ENCODE results near the gene SLC20A1.
"Not testable (repeated sequence)": the region's sequence is repeated elsewhere in the genome, so short reads cannot be mapped to it uniquely, and the experiment has no call there.

The SLC20A1 gene, protein sequence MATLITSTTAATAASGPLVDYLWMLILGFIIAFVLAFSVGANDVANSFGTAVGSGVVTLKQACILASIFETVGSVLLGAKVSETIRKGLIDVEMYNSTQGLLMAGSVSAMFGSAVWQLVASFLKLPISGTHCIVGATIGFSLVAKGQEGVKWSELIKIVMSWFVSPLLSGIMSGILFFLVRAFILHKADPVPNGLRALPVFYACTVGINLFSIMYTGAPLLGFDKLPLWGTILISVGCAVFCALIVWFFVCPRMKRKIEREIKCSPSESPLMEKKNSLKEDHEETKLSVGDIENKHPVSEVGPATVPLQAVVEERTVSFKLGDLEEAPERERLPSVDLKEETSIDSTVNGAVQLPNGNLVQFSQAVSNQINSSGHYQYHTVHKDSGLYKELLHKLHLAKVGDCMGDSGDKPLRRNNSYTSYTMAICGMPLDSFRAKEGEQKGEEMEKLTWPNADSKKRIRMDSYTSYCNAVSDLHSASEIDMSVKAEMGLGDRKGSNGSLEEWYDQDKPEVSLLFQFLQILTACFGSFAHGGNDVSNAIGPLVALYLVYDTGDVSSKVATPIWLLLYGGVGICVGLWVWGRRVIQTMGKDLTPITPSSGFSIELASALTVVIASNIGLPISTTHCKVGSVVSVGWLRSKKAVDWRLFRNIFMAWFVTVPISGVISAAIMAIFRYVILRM
- 130 to 272 reads per million in 2 donors for total RNA-seq

DNA sequence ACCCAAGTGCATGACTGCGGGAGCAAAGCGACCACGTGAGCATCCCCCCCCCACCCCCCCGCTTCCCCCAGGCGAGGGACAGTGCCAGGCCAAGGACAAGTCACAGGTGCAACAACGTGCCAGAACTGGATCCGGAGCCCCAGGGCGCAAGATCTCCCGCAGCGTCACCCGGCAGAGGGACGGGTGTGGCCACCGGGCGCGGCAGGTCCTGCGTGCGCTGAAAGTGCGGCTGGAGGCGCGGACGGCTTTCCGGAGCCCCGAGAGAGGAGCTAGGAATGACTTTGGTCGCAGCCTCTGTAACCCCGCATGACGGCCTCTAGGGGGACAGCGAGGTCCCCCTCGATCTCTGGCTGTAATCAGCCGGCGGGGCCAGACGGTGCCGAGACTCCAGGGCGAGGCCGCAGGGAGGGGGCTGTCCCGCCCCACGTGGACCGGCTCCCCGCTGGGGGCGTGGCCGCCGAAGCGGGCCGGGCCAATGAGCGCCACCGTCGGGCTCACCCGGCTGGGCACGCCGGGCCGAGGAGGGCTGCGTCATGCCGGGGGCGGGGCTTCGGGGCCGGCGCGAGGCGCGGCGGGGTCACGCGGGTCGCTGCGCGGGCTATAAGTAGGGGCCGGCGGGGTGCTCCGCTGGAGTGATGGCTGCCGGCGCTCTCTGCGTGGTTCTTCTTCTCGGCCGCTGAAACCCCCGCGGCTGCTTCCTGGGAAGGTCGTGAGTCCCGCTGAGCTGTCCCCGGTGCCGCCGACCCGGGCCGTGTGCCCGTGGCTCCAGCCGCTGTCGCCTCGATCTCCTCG, at the start of gene SLC20A1:
SLC20A1 (plus strand) TSS at position 630 of the 792 bp plus-strand sequence. CDS start 890 bp downstream, outside the sequence.
- peak; percentile 99 for DNase-seq

DNA sequence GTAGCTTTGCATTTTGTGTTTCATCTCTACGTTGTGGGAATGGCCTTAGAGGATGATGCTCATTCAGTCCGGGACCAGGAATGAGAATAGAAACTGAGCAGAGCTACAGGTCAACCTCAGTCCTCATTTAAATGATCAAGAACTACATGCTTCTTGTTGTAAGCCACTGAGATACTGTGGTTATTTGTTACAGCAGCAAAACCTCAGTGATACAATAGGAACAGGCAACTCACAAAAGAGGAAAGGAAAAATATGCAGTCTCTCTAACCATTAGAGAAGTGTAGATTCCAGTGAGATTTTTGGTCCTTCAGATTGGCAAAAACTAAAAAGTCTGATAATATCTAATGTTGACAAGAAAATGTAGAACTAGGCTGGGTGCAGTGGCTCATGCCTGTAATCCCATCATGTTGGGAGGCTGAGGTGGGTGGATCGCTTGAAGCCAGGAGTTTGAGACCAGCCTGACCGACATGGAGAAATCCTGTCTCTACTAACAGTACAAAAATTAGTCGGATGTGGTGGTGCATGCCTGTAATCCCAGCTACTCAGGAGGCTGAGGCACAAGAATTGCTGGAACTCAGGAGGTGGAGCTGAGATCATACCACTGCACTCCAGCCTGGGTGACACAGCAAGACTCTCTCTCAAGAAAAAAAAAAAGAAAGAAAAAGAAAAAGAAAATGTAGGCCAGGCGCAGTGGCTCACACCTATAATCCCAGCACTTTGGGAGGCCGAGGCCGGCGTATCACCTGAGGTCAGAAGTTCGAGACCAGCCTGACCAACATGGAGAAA, 48.0 kb upstream of the SLC20A1 start:
- no peak for DNase-seq

DNA sequence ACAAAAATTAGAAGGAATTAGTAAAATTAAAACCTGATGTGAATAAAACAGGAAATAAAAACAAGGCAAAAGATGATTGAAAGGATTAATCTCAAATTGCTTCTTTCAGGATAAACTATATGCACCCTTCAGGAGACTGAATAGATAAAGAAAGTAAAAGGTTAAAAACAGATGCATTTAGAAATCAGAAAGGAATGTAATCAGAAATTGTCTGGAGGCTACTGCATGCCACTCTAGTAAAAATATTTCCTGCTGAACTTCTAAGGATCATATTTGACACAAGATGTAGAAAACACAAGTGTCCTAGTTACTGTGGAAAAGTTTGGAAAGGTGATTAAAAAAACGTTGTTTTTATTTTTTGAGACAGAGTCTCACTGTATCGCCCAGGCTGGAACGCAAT, 45.1 kb upstream of the SLC20A1 start:
- DNase-seq = no peak

DNA sequence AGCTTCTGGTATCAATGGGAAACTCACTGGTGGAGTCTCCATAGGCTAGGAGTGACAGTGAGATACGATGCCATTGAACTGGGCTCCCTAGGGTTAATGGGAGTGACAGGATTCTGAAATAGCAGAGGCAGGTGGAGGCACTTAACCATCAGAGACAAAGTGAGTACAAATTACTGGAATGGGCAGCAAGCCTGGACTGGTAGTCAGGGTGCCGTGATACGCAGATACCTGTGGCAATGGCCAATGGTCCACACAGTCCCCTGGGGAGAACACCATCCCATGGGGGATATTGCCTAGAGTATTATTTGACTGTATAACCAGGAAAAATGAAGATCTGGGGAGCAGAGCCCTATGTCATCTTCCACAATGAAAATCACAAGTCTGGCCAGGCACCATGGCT, 44.0 kb upstream of the SLC20A1 start:
- DNase-seq = no peak

DNA sequence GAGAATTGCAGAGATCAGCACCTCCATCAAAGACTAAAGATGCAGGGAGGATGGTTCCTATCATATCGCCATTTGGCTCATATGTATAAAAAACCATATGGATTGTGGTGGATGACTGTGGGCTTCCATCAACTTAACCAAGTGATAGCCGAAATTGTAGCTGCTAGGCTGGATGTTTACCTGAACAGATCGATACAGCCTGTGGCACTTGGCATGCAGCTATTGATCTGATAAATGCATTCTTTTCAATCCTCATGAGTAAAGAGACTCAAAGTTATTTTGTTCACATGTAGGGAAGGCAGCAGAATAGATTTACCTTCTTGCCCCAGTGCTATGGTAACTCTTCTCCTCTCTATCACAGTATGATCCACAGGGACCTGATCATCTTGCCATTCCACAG, 42.8 kb upstream of the SLC20A1 start:
- DNase-seq = no peak

DNA sequence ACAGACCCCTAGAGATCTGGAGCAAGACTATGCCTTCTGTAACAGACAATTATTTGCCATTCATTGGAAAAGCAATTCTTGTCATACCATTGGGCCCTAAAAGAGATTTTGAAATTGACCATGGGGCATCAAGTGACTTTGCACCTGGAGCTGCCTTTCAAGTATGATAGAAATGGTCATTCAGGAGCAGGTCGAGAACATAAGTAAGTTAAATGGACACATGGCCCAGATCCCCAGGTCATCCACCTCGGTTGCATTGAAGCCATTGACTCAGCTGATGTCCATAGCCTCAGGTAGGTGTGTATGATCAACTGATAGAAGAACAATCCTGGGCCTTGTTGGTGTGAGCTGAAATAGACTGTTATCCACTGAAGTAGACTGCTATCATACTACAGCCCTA, 42.0 kb upstream of the SLC20A1 start:
- no peak for DNase-seq

DNA sequence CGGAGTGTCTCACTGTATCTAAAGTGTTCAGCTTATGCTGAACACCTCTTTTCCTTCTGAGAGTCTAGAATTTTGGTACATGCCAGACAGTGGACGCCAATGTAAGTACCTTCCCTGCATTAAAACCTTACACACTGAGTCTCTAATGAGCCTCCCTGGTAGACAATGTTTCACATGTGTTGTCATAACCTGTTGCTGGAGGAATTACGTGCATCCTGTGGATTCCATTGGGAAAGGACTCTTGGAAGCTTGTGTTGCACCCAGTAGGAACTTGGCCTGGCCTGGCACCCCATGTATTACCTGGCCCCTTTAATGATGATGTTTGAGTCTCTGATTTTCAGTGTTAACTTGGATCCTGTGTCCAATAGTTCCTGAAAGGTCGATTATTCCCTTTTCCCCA, 40.8 kb upstream of the SLC20A1 start:
- no peak for DNase-seq

DNA sequence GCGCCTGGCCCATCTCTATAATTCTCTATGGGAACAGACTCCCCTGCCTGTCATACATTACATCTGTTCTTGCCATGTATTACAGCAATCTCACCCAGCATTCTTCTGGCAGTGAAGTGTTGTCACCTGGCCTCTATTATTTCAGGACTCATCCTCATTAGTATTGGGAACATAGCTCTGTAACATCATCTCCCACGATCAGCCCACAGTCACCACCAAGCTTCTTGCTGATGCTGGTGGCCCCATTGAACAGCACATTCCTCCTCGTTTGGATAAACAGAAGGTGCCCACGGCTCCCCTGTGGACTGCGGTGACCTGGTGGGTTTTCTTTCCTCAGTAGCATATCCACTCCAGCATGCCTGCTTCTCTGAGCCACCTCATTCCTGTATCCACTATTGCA, 39.8 kb upstream of the SLC20A1 start:
- no peak for DNase-seq

DNA sequence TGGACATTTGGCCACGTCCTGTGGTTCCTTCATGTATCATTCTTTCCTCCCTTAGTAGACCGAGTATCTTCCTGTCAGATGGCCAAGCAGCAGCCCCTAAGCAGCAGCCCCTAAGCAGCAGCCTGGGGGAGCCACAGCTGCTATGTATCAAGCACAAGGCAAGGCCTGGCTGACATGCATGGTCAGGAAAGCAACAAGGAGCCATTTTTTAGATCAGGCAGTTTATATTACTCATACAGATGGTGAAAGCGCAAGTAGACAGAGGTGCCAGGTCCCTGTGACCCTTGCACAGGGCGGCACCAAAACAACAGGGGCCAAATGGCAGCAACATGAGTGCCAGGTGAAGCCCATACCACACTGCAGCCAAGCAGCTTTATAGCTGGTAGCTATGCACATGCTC, 39.2 kb upstream of the SLC20A1 start:
- no peak for DNase-seq

DNA sequence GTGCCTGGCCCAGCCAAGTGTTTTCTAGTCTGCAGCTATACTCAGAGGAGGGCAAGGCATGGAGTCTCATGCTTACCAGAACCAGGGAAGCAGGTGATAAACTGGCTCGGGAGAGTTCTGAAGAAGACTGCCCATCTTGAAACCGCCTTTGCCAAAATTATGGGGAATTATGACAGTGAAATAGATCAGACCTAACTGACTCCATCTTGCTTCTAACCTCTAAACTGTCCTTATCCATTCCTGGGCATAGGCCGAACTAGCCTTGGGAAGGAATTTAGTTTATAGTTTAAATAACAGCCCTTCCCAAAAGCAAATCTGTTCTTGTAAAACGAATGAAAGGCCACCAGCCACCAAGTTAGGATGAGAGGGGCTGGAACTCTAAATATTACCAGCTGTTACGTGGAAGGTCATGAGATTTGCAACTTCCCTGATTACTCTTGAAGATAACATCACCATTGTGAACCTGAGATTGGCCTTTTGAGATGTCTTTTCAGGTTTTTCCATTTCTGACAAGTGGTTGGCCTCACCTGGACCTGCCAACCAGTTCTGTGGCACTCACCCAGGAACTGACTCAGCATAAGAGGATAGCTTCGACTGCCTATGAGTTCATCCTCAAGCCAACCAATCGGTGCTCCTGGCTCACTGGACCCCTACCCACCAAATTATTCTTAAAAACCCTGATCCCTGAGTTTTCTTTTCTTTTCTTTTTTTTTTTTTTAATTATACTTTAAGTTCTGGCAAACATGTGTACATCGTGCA, 37.9 kb upstream of the SLC20A1 start:
- DNase-seq = no peak

DNA sequence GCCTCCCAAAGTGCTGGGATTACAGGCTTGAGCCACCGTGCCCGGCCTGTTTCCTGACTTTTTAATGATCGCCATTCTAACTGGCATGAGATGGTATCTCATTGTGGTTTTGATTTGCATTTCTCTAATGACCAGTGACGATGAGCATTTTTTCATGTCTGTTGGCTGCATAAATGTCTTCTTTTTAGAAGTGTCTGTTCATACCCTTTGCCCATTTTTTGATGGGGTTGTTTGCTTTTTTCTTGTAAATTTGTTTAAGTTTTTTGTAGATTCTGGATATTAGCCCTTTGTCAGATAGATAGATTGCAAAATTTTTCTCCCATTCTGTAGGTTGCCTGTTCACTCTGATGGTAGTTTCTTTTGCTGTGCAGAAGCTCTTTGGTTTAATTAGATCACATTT, 36.4 kb upstream of the SLC20A1 start:
- not testable (repeated sequence) for DNase-seq

DNA sequence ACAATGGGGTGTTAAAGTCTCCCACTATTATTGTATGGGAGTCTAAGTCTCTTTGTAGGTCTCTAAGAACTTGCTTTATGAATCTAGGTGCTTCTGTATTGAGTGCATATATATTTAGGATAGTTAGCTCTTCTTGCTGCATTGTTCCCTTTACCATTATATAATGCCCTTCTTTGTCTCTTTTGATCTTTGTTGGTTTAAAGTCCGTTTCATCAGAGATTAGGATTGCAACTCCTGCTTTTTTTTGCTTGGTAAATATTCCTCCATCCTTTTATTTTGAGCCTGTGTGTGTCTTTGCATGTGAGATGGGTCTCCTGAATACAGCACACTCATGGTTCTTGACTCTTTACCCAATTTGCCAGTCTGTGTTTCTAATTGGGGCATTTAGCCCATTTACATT, 33.5 kb upstream of the SLC20A1 start:
- DNase-seq = not testable (repeated sequence)

DNA sequence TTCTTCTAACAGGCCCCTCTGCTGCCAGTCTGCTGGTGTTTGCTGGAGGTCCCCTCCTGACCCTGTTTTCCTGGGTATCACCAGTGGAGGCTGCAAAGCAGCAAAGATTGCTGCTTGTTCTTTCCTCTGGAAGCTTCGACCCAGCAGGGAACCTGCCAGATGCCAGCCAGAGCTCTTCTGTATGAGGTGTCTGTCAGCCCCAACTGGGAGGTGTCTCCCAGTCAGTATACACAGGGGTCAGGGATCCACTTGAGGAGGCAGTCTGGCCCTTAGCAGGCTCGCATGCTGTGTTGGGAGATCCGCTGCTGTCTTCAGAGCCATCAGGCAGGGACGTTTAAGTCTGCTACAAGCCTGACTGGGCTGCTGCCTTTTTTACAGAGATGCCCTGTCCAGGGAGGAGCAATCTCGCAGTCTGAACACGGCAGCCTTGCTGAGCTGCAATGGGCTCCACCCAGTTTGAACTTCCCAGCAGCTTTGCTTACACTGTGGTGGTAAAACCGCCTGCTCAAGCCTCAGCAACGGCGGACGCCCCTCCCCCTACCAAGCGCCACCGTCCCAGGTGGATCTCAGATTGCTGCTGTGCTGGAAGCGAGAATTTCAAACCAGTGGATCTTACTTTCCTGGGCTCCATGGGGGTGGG, 31.4 kb upstream of the SLC20A1 start:
- no peak for DNase-seq

DNA sequence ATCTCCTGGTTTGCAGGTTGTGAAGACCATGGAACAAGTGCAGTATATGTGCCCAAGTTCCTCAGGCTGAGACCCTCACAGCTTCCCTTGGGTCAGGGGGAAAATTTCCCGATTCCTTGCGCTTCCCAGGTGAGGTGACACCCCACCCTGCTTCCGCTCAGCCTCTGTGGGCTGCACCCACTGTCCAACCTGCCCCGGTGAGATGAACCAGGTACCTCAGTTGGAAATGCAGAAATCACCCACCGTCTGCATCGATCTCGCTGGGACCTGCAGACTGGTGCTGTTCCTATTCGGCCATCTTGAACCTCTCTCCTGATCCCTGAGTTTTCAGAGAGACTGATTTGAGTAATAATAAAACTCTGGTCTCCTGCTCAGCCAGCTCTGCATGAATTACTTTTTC, 30.7 kb upstream of the SLC20A1 start:
- no peak for DNase-seq

DNA sequence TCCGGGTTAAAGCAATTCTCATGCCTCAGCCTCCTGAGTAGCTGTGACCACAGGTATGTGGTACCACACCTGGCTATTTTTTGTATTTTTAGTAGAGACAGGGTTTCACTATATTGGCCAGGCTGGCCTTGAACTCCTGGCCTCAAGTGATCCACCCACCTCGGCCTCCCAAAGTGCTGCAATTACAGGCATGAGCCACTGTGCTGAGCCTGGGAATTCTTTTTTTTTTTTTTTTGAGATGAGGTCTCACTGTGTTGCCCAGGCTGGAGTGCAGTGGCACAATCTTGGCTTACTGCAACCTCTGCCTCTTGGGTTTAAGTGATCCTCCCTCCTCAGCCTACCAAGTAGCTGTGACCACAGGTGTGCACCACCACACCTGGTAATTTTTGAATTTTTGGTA, 29.9 kb upstream of the SLC20A1 start:
- DNase-seq = not testable (repeated sequence)

DNA sequence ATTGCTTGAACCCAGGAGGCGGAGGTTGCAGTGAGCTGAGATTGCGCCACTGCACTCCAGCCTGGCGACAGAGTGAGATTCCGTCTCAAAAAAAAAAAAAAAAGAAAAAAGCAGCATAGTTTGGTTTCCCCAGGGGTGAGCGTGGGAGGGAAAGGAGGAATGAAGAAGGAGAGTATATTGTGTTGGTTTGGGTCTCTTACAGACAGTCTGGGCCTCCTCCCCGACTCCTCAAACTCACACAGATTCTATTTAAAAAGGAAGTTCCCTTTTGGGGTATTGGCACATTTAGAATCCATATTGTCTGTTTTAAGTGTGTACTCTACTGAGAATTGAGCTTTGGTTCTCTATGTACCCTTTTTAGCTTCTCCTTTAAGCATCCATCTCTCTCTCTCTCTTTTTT, 27.4 kb upstream of the SLC20A1 start:
- DNase-seq = no peak

DNA sequence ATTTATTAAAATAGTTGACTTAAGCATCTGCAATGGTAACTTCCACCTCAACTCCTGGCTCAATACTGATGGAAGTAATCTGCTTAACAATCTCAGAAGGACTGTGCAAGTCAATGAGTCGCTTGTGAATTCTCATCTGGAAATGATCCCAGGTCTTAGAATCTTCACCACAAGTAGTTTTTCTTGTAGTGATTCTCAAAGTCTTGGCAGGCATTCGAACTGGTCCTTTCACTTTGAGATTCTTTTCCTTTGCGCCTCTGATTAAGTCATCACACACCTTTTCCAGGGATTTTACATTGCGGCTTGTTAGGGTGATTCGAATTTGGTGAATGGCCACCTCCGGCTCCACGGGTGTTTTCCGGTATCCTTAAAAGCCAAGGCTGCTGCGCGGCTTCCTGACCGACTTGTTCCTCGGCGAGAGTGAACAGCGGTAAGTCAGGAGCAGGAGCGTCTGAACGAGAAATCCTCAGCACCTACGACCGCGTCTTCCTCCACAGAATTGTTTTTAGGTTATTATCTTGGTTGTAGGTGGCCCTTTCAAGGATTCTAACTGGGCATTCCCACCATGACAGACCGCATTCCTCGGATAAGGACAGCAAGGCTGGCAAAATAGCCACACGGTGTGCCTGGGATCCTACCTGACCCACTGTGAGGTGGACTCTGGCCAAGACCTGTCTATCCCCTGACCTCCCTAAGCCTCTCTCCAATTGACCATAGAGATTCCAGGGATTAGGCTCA, 23.8 kb upstream of the SLC20A1 start:
- no peak for DNase-seq

DNA sequence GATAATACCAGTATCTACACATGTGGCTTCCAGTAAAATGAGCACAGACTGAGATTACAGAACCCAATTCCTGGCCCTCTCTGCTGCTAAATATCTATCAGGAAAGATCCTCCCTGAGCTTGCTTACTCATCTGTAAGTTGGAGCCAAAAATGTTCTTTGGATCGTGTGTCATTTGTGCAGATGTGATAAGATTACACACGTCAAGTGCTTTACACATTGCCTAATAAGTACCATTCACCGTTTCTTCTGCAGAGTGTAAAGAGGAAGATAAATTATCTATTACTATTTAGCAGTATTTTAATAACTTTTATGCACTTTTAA, 23.2 kb upstream of the SLC20A1 start:
- no peak for DNase-seq

DNA sequence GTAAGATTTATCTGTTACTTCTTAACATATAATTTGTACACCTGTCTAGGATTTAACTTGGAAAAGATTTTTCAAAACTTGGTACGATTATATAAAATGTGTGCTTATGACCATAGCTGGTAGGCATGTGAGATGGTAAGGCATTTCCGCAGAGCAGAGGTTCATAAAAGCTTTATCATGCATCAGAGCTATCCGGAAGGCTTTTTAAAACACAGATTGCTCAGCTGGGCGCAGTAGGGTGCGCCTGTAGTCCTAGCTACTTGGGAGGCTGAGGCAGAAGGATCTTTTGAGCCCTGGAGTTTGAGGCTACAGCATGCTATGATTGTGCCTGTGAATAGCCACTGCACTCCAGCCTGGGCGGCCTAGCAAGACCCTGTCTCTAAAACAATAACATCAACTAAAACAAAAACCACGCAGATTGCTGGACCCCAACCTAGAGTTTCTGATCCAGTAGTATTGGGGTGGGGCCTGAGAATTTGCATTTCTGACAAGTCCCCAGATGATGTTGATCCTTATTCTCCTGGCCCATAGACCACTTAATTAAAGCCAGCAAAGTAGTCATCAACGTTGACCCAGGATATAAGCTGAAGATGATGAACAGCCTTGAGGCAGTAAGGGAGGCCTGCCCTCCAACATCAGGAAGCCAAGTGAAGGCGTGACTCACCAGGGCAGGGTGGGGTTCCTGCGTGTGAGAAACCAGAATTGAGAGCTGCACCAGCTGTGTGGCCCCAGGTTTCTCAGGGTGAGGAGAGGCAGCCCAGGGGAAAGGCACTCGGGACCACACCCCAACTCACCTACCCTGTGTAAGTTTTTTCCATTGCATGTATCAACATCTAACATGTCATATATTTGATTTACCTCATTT, 21.6 kb upstream of the SLC20A1 start:
- peak; percentile 49 for DNase-seq

Data from T-helper 9 cell (primary cell).